Left lung (tissue), 10 donors: ENCODE measurements around the gene DNAJA2. TPM values are rescaled to one million over a fixed set of nuclear protein-coding genes. Genes with fewer than 3 reads are reported as not detected.

Experiments
- ATAC-seq: fragments of 200-7000 bp; cut with Tn5 transposase; one replicate; pipeline ENCODE4 v1.9.1; 2020; ENCODE audit warnings: moderate library complexity
- DNase-seq, 4 donors: peaks; one replicate each; pipeline ENCODE4 v3.0.0-alpha.2; 2013 to 2020
- H3K27ac ChIP-seq, 2 donors: fragments of 200-600 bp; sonication (generic) in 1 of 2; one replicate each; pipeline versions ENCODE4 v1.5.0 to v1.8.0; 2020 to 2021
- H3K27me3 ChIP-seq, 2 donors: fragments of 200-600 bp; sonication (generic) in 1 of 2; one replicate each; pipeline versions ENCODE4 v1.5.0 to v1.8.0; 2020 to 2021
- H3K36me3 ChIP-seq, 2 donors: fragments of 200-600 bp; sonication (generic) in 1 of 2; one replicate each; pipeline versions ENCODE4 v1.5.0 to v1.8.0; 2020 to 2021
- H3K4me1 ChIP-seq, 2 donors: fragments of 200-600 bp; one replicate each; pipeline ENCODE4 v1.8.0; 2021
- H3K4me3 ChIP-seq, 2 donors: fragments of 200-600 bp; sonication (generic) in 1 of 2; one replicate each; pipeline versions ENCODE4 v1.5.0 to v1.8.0; 2020 to 2021; ENCODE audit warnings: mild to moderate bottlenecking in 1 of 2
- H3K9me3 ChIP-seq, 2 donors: fragments of 200-600 bp; sonication (generic) in 1 of 2; one replicate each; pipeline versions ENCODE4 v1.5.0 to v1.8.0; 2020 to 2021
- intact Hi-C, 2 donors: fragments of 100-400 bp; cut with DNase I; formaldehyde crosslinking; loops; one replicate each; pipeline versions ENCODE4 v1.11.2 to v1.14.2; 2022
- polyA plus RNA-seq, 6 donors: library from polyadenylated mRNA; unstranded; fragments of 120-200 nt; gene quantifications; one replicate each; pipeline ENCODE4 v1.2.1, GENCODE V29; 2013; ENCODE audit not compliant: insufficient read length in 6 of 6
- total RNA-seq, 2 donors: library from RNA; stranded (reverse); fragmentation: NEBNext Ultra II Directional; extraction: Animal tissue kit (Norgen Biotek cat#: 25700); gene quantifications; one replicate each; pipeline ENCODE4 v1.2.1, GENCODE V29; 2021
- TF ChIP-seq, protein P1 (sequence below), 2 donors: fragments of 200-600 bp; sonication (generic) in 1 of 2; IDR thresholded peaks; one replicate each; pipeline versions ENCODE4 v1.5.0 to v1.8.0; 2021; ENCODE audit warnings: antibody characterized with exemption in 2 of 2
- donor health status: DM: no; HTN: yes; CAD: no.
- donor health status: DM: no; HTN: no; CAD: no.

Gene DNAJA2
- total and polyA plus RNA-seq, 8 donors, result 41.8 to 71.4 (median 67.2) TPM

DNA sequence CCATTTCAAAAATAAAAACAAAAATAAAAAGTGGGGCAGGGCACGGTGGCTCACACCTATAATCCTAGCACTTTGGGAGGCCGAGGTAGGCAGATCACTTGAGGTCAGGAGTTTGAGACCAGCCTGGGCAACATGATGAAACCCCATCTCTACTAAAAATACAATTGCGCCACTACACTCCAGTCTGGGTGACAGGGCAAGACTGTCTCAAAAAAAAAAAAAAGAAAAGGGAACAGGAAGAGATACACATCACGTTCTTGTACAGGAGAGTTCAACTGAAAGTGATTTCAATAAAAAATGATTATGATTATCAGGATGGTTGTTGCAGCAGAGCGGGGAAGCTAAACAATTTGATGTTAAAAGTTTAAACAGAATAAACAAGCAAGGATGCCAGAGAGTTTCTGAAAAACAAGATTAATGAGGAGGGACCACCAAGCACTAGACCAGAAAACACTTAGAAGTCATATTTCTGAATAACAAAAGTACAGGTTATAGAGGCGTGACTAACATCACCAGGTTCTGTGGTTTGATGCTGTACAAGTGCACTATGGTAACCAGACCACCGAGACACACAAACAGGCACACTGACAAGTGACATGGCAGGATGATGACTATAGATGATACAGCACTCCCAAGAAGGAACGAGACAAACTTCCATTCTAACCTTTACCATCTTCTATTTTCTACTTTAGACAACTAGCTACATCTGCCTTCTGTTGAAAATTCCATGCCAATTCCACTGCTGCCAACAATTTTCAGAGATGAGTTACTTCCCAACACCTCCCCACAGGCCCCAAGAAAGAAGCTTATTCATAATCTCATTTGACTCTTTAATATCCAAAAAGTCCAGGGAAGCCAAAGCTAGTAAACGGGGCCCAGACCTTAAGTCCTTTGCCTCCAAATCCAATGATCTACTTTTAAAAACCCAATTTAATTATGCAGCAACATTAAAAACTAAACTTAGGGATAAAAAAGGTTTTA, 11.8 kb downstream of the DNAJA2 start:
- H3K4me1 ChIP-seq, result peaks cover 0 to 22% of the 10 kb centered on the region in 2 donors
- no peaks in the 10 kb centered on the region for H3K27me3 ChIP-seq
- ATAC-seq, result no peak
- TF ChIP-seq, protein P1, sequence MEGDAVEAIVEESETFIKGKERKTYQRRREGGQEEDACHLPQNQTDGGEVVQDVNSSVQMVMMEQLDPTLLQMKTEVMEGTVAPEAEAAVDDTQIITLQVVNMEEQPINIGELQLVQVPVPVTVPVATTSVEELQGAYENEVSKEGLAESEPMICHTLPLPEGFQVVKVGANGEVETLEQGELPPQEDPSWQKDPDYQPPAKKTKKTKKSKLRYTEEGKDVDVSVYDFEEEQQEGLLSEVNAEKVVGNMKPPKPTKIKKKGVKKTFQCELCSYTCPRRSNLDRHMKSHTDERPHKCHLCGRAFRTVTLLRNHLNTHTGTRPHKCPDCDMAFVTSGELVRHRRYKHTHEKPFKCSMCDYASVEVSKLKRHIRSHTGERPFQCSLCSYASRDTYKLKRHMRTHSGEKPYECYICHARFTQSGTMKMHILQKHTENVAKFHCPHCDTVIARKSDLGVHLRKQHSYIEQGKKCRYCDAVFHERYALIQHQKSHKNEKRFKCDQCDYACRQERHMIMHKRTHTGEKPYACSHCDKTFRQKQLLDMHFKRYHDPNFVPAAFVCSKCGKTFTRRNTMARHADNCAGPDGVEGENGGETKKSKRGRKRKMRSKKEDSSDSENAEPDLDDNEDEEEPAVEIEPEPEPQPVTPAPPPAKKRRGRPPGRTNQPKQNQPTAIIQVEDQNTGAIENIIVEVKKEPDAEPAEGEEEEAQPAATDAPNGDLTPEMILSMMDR (IDR thresholded peaks at IDR 0.05), result no peak
- H3K9me3 ChIP-seq, result no peaks in the 10 kb centered on the region
- intact Hi-C loops, result no loop called here
- peaks cover 0 to 100% of the 10 kb centered on the region in 2 donors for H3K36me3 ChIP-seq
- DNase-seq, result no peak
- H3K27ac ChIP-seq, result peak overlapping the region in 1 of 2 donors; percentile 74
- H3K4me3 ChIP-seq, result no peak overlapping the region

DNA sequence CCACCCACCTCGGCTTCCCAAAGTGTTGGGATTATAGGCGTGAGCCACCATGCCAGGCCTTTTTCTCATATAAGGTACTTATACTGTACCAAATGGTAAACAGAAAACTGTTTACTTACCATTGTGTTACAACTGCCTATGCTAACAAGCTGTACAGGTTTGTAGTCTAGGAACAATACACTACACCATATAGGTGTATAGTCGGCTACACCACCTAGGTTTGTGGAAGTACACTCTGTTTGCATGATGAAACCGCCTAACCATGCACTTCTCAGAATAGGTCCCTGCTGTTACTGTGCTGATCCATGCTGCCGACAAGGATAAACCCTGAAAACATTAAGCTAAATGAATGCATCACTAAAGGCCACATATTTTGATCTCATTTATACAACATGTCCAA, 18.9 kb downstream of the DNAJA2 start:
- ATAC-seq, result no peak
- Histone ChIP-seq H3K27me3 (no peaks in the 10 kb centered on the region), H3K4me1 (no peaks in the 10 kb centered on the region), H3K27ac (no peak overlapping the region), H3K4me3 (no peak overlapping the region), H3K36me3 (peaks cover 0 to 56% of the 10 kb centered on the region in 2 donors), H3K9me3 (no peaks in the 10 kb centered on the region)
- DNase-seq, result no peak
- TF ChIP-seq, protein P1 (IDR thresholded peaks at IDR 0.05), result no peak
- intact Hi-C loops, result no loop called here

DNA sequence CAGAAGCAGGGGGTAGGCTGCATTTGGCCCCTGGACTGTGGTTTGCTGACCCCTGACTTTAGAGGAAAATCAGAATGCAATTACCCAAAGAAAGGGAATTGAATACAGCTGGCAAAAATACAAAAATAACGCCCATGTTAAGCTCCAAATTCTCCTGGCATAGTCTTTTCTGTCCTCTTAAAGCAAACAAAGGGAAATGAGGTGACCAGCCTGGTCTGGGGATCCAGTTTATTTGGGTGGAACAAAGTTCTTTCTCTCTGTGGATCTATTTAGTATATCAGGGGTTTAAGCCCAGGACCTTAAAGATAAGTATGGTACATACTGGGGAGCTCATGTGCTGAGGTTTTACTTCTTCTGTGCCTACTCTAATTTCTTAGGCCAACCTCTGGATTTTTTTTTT, 23.5 kb downstream of the DNAJA2 start:
- Histone ChIP-seq H3K4me1 (no peaks in the 10 kb centered on the region), H3K9me3 (no peaks in the 10 kb centered on the region), H3K27ac (no peak overlapping the region), H3K36me3 (peaks cover 0 to 11% of the 10 kb centered on the region in 2 donors), H3K4me3 (no peak overlapping the region), H3K27me3 (no peaks in the 10 kb centered on the region)
- intact Hi-C loops, result no loop called here
- DNase-seq (no peak), ATAC-seq (no peak)
- TF ChIP-seq, protein P1 (IDR thresholded peaks at IDR 0.05), result no peak

DNA sequence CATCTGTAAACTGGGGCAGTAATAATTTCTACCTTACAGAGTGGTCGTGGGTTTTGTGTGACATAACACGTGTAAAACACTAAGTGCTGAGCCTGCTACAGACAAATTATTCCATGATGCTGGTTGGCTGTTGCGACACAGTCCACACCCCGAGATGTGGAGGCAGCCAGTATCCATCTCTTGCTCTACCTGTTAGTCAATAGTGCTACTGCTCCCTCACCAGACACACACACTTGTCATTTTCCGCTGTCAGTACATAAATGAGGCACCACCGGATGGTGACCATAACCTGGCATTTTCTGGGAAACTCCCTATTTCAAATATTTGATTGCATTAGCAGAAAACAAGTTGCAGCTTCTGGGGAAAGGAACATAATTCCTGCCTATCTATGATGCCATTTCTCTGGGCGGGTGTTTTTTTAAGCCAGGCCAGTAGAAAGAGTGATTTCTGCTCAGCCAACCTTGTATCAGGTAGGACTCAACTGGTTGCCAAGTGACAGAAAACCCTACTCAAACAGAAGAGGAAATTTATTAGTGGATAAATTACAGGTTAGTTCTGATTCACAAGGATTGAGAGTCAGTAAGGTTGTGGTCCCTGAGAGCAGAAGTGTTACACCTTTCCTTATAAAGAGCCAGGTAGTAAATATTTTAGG, 24.1 kb downstream of the DNAJA2 start:
- Histone ChIP-seq H3K4me3 (no peak overlapping the region), H3K4me1 (no peaks in the 10 kb centered on the region), H3K27me3 (no peaks in the 10 kb centered on the region), H3K9me3 (no peaks in the 10 kb centered on the region), H3K27ac (no peak overlapping the region), H3K36me3 (peaks cover 0 to 4% of the 10 kb centered on the region in 2 donors)
- DNase-seq (no peak), ATAC-seq (no peak)
- intact Hi-C loops, result no loop called here
- TF ChIP-seq, protein P1 (IDR thresholded peaks at IDR 0.05), result no peak

DNA sequence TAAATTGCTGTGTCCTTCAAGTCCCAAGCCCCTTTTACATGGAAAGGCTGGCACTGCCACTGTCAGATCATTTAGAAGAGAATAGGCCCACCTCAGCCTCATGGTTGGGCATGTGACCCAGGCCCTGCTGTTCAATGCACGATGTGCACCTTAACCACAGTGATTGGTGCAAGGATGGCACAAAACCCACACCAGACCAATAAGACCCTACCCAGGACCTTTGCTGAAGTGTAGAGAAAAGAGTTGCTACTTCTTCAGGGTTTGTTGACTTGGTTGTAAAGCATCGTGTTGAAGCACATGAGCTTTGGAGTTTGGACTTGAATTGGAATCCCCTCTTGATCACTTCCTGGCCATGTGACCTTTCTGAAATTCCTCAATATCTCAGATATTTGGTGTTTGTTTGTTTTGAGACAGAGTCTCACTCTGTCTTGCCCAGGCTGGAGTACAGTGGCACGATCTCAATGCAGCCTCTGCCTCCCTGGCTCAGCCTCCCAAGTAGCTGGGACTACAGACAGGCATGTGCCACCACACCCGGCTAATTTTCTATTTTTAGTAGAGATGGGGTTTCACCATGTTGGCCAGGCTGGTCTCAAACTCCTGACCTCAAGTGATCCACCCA, 24.8 kb downstream of the DNAJA2 start:
- Histone ChIP-seq H3K9me3 (no peaks in the 10 kb centered on the region), H3K4me3 (no peak overlapping the region), H3K36me3 (no peaks in the 10 kb centered on the region), H3K4me1 (no peaks in the 10 kb centered on the region), H3K27me3 (no peaks in the 10 kb centered on the region), H3K27ac (no peak overlapping the region)
- DNase-seq (no peak), ATAC-seq (no peak)
- TF ChIP-seq, protein P1 (IDR thresholded peaks at IDR 0.05), result no peak
- intact Hi-C loops, result no loop called here
